K562 (cell line): ENCODE measurements around the gene CXCR5. TPM values are rescaled to one million over a fixed set of nuclear protein-coding genes. Genes with fewer than 3 reads are reported as not detected.
A peak's percentile ranks its signal among the peaks of the same experiment; 100 is the strongest.

Experiments
- ADNP ChIP-seq: fragments of 200-800 bp; sonication (Bioruptor generic); IDR thresholded peaks from 2 replicates; pipeline ENCODE4 v1.6.1; 2016; ENCODE audit warnings: missing genetic modification characterization, missing compliant biosample characterization
- CHCHD3 ChIP-seq: fragments of 250-450 bp; sonication (Bioruptor Pico); IDR thresholded peaks from 2 replicates; pipeline ENCODE4 v2.1.2; 2022; ENCODE audit warnings: mild to moderate bottlenecking
- CTCFL ChIP-seq: IDR thresholded peaks from 2 replicates; pipeline ENCODE4 v1.6.1; 2011; ENCODE audit warnings: borderline replicate concordance, low read depth, mild to moderate bottlenecking, moderate library complexity, low read length; ENCODE audit not compliant: insufficient read depth, poor library complexity, severe bottlenecking
- DMBX1 ChIP-seq: fragments of 250-450 bp; sonication (Bioruptor Pico); IDR thresholded peaks from 2 replicates; pipeline ENCODE4 v1.8.0; 2022; ENCODE audit warnings: inconsistent platforms, mild to moderate bottlenecking, moderate library complexity, borderline replicate concordance
- ETV1 ChIP-seq: fragments of 450-650 bp; conservative IDR thresholded peaks from 2 replicates; pipeline ENCODE4 v1.6.1; 2016; ENCODE audit warnings: missing genetic modification characterization, control low read depth, low read depth, missing compliant biosample characterization
- ETV5 ChIP-seq: sonication (generic); formaldehyde crosslinking; IDR thresholded peaks from 2 replicates; pipeline ENCODE4 v1.4.0; 2020; ENCODE audit warnings: low read depth, mild to moderate bottlenecking, missing genetic modification reagents
- FOXA3 ChIP-seq, 2 experiments: fragments of 450-650 bp in 1 of 2; sonication (generic) in 1 of 2; formaldehyde crosslinking; IDR thresholded peaks in 1 of 2; conservative IDR thresholded peaks in 1 of 2; 2 replicates each; pipeline versions ENCODE4 v1.4.0 to v1.8.0; 2020 to 2022; ENCODE audit warnings: mild to moderate bottlenecking in 2 of 2, missing genetic modification reagents in 1 of 2
- HMGXB4 ChIP-seq: sonication (generic); formaldehyde crosslinking; IDR thresholded peaks from 2 replicates; pipeline ENCODE4 v1.8.1; 2023; ENCODE audit warnings: mild to moderate bottlenecking, missing genetic modification reagents
- JUND ChIP-seq, 2 experiments: IDR thresholded peaks; 2 replicates in 1 of 2; 3 replicates in 1 of 2; pipeline ENCODE4 v1.6.1; 2011; ENCODE audit warnings: borderline replicate concordance in 2 of 2, low read depth in 2 of 2, low read length in 2 of 2, improper control_type of control experiment in 1 of 2, missing biosample characterization in 1 of 2, missing genetic modification characterization in 1 of 2, missing genetic modification reagents in 1 of 2
- L3MBTL2 ChIP-seq: fragments of 450-650 bp; IDR thresholded peaks from 2 replicates; pipeline ENCODE4 v1.6.1; 2016; ENCODE audit warnings: mild to moderate bottlenecking, moderate library complexity
- MTA2 ChIP-seq: fragments of 450-650 bp; IDR thresholded peaks from 2 replicates; pipeline ENCODE4 v1.6.1; 2016; ENCODE audit warnings: low read depth
- MYC ChIP-seq, 2 experiments: fragments of 250-450 bp in 1 of 2; sonication (Bioruptor Pico) in 1 of 2; IDR thresholded peaks; 2 replicates each; pipeline versions ENCODE4 v1.5.1 to v1.6.1; 2012 to 2021; ENCODE audit warnings: low read depth in 2 of 2, borderline replicate concordance in 1 of 2, improper control_type of control experiment in 1 of 2, low read length in 1 of 2, mild to moderate bottlenecking in 1 of 2, moderate library complexity in 1 of 2
- NFIC ChIP-seq: fragments of 450-650 bp; IDR thresholded peaks from 2 replicates; pipeline ENCODE4 v1.6.1; 2017; ENCODE audit warnings: mild to moderate bottlenecking, inconsistent platforms
- PHB ChIP-seq: fragments of 250-450 bp; sonication (Bioruptor Pico); IDR thresholded peaks from 2 replicates; pipeline ENCODE4 v1.5.0; 2021
- POLR2G ChIP-seq: fragments of 200-400 bp; formaldehyde crosslinking; IDR thresholded peaks from 2 replicates; pipeline ENCODE4 v1.6.1; 2017; ENCODE audit warnings: low read depth, mild to moderate bottlenecking, antibody characterized with exemption, low read length, moderate library complexity
- RBFOX2 ChIP-seq: fragments of 200-400 bp; formaldehyde crosslinking; IDR thresholded peaks from 2 replicates; pipeline ENCODE4 v1.6.1; 2017; ENCODE audit warnings: low read depth, mild to moderate bottlenecking, low read length, moderate library complexity
- SMC3 ChIP-seq: conservative IDR thresholded peaks from 2 replicates; pipeline ENCODE4 v1.6.1; 2011; ENCODE audit warnings: low read depth, low read length, improper control_type of control experiment; ENCODE audit not compliant: insufficient read depth
- STAG1 ChIP-seq: sonication (generic); formaldehyde crosslinking; IDR thresholded peaks from 2 replicates; pipeline ENCODE4 v1.5.0; 2020; ENCODE audit warnings: missing genetic modification reagents, borderline replicate concordance
- ZBTB7A ChIP-seq: IDR thresholded peaks from 2 replicates; pipeline ENCODE4 v1.6.1; 2011; ENCODE audit warnings: low read depth, mild to moderate bottlenecking, low read length, moderate library complexity, borderline replicate concordance; ENCODE audit not compliant: control insufficient read depth
- polyA plus RNA-seq, 8 experiments: library from polyadenylated mRNA; depleted of rRNA in 4 of 8; stranded (reverse) in 5 of 8; unstranded in 3 of 8; fragments of >200 nt; fragmentation: Nextera tagmentation in 2 of 8; fragmentation: Illumina TruSeq in 1 of 8; extraction: Ambion mirVana in 2 of 8; extraction: Trizol in 1 of 8; gene quantifications; 2 replicates each; pipeline versions ENCODE4 v1.2.1 to v1.2.3, GENCODE V29; 2011 to 2014; ENCODE audit warnings: inconsistent platforms in 1 of 8, missing spikeins in 1 of 8
- total RNA-seq, 7 experiments: library from RNA; depleted of rRNA in 6 of 7; stranded (reverse); fragments of >200 nt in 6 of 7; fragmentation: Illumina TruSeq in 2 of 7; extraction: Trizol in 2 of 7; gene quantifications; 2 replicates each; pipeline versions ENCODE4 v1.2.1 to v1.2.3, GENCODE V29; 2011 to 2021; ENCODE audit warnings: low replicate concordance in 1 of 7
- TF ChIP-seq, protein P1 (sequence below), 2 experiments: fragments of 450-650 bp in 1 of 2; sonication (generic) in 1 of 2; formaldehyde crosslinking in 1 of 2; IDR thresholded peaks in 1 of 2; conservative IDR thresholded peaks in 1 of 2; 2 replicates each; pipeline versions ENCODE4 v1.6.1 to v1.8.1; 2016 to 2023; ENCODE audit warnings: mild to moderate bottlenecking in 2 of 2, moderate library complexity in 2 of 2, inconsistent platforms in 1 of 2, missing genetic modification reagents in 1 of 2

The CXCR5 gene
- total and polyA plus RNA-seq, 9 of the 15 experiments (the other 6 are each of a cell fraction or from before 2014, with no cell fraction given), result 0.03 to 0.06 TPM; not detected in 7

DNA sequence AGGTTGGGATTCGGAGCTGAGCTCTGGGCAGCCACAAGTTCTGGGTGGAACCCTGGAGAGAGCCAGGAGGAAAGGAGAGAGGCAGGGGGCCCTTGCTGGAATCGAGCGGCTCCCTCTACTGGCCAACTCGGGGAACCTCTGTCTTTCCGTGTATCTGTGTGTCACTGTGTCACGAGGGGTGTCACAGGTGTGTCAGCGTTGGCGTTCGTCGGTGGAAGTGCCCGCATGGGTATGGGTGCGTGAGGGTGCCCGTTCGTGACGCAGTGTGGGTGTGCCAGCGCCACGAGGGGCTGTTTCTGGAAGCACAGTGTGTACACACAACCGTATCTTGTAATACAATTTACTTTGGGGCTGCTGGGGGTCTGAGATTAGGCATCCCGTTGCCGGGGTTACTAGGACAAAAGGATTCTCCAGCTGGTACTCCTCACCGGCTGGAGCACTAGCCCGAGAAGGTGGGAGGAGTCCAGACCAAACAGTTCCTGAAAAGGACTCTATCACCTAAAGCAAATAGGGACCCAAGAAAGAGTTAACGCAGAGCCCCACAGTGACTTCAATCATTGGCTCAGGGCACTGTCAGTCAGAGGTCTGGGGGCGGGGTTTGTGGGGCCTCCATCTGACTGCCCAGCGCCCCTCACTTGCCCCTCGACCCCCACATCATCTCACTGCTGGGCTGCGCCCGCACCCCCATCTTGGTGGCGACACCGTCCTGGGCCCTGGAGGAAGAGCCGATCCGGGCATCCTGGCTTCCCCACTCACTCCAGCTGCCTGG lies 44.6 kb downstream of the CXCR5 start (continued):
- peak; percentile 32; the same call in 1 of the 2 replicates for TF ChIP-seq ETV1
- no peak for TF ChIP-seq RBFOX2
- peak; percentile 56; the same call in 1 of the 2 replicates for TF ChIP-seq MYC (IDR thresholded peaks at IDR 0.05; ENCODE audit: low read depth, low read length)
- TF ChIP-seq MYC (CRISPR knock-in tag; IDR thresholded peaks at IDR 0.05; ENCODE audit: borderline replicate concordance, low read depth), result no peak
- TF ChIP-seq, protein P1, sequence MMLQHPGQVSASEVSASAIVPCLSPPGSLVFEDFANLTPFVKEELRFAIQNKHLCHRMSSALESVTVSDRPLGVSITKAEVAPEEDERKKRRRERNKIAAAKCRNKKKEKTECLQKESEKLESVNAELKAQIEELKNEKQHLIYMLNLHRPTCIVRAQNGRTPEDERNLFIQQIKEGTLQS (IDR thresholded peaks at IDR 0.05), result peak; percentile 39
- TF ChIP-seq, protein P1 (CRISPR knock-in tag; conservative IDR thresholded peaks at IDR 0.05), result peak; percentile 74; the same call in 1 of the 2 replicates
- peak; percentile 53 for TF ChIP-seq L3MBTL2
- no peak for TF ChIP-seq ADNP
- TF ChIP-seq HMGXB4 (CRISPR knock-in tag), result 0 out of 2 replicates have a peak, but pooled peaks have one; percentile 59
- TF ChIP-seq ZBTB7A, result peak; percentile 50; the same call in 1 of the 2 replicates
- TF ChIP-seq ETV5, result 0 out of 2 replicates have a peak, but pooled peaks have one; percentile 20
- no peak for TF ChIP-seq PHB (CRISPR knock-in tag)
- TF ChIP-seq CHCHD3 (CRISPR knock-in tag), result 0 out of 2 replicates have a peak, but pooled peaks have one; percentile 43
- TF ChIP-seq CTCFL, result peak; percentile 28
- TF ChIP-seq MTA2, result peak; percentile 3; the same call in 1 of the 2 replicates
- peak; percentile 75 for TF ChIP-seq SMC3
- TF ChIP-seq NFIC, result peak; percentile 9
- TF ChIP-seq POLR2G, result 0 out of 2 replicates have a peak, but pooled peaks have one; percentile 20
- peak; percentile 51; the same call in 1 of the 2 replicates for TF ChIP-seq STAG1 (CRISPR knock-in tag)
- TF ChIP-seq JUND (IDR thresholded peaks at IDR 0.05; ENCODE audit: borderline replicate concordance, low read depth, low read length), result peak; percentile 80
- TF ChIP-seq JUND (tag; IDR thresholded peaks at IDR 0.05; ENCODE audit: borderline replicate concordance, low read depth, low read length), result peak; percentile 71; the same call in 2 of the 3 replicates
- TF ChIP-seq DMBX1 (CRISPR knock-in tag), result 0 out of 2 replicates have a peak, but pooled peaks have one; percentile 41
- peak in 1 of 2 experiments; percentile 54; a peak in 2 of 4 replicates for TF ChIP-seq FOXA3 (CRISPR knock-in tag; conservative IDR thresholded peaks at IDR 0.05 in 1 of 2, IDR thresholded peaks at IDR 0.05 in 1 of 2)
